NCI-H1105 (cell line): ENCODE measurements around the gene CCDC106.

Experiments
- DNase-seq: peaks from one replicate; lab custom pipeline; 2025; lab: John Stamatoyannopoulos, UW

CCDC106 gene

DNA sequence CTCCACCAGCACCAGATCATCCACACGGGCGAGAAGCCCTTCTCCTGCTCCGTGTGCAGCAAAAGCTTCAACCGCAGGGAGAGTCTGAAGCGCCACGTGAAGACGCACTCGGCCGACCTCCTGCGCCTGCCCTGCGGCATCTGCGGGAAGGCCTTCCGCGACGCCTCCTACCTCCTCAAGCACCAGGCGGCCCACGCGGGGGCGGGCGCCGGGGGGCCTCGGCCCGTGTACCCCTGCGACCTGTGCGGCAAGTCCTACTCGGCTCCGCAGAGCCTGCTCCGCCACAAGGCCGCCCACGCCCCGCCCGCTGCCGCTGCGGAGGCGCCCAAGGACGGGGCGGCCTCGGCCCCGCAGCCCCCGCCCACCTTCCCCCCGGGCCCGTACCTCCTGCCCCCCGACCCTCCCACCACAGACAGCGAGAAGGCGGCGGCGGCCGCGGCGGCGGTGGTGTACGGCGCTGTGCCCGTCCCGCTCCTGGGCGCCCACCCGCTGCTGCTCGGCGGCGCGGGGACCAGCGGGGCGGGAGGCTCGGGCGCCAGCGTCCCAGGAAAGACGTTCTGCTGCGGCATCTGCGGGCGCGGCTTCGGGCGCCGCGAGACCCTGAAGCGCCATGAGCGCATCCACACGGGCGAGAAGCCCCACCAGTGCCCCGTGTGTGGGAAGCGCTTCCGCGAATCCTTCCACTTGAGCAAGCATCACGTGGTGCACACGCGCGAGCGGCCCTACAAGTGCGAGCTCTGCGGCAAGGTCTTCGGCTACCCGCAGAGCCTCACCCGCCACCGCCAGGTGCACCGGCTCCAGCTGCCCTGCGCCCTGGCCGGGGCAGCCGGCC is 33.1 kb upstream of the CCDC106 start:
- DNase-seq: no peak

DNA sequence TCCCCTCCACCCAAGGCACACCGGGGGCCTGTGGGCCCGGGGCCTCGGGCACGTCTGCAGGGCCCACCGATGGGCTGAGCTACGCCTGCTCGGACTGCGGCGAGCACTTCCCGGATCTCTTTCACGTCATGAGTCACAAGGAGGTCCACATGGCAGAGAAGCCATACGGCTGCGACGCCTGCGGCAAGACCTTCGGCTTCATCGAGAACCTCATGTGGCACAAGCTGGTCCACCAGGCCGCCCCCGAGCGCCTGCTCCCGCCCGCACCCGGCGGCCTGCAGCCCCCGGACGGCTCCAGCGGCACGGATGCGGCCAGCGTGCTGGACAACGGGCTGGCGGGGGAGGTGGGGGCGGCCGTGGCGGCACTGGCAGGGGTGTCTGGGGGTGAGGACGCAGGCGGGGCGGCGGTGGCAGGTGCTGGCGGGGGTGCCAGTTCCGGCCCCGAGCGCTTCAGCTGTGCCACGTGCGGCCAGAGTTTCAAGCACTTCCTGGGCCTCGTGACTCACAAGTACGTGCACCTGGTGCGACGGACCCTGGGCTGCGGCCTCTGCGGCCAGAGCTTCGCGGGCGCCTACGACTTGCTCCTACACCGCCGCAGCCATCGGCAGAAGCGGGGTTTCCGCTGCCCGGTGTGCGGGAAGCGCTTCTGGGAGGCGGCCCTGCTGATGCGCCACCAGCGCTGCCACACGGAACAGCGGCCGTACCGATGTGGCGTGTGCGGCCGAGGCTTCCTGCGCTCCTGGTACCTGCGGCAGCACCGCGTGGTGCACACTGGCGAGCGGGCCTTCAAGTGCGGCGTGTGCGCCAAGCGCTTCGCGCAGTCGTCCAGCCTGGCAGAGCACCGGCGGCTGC is 32.2 kb upstream of the CCDC106 start:
- no peak for DNase-seq

DNA sequence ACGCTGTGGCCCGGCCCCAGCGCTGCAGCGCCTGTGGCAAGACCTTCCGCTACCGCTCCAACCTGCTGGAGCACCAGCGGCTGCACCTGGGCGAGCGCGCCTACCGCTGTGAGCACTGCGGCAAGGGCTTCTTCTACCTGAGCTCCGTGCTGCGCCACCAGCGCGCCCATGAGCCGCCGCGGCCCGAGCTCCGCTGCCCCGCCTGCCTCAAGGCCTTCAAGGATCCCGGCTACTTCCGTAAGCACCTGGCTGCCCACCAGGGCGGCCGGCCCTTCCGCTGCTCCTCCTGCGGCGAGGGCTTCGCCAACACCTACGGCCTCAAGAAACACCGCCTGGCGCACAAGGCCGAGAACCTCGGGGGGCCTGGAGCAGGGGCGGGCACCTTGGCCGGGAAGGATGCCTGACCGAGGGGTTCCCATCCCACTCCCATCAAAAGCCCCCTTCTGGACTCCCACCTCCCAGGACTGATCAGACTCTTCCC is 31.6 kb upstream of the CCDC106 start:
- DNase-seq: no peak

DNA sequence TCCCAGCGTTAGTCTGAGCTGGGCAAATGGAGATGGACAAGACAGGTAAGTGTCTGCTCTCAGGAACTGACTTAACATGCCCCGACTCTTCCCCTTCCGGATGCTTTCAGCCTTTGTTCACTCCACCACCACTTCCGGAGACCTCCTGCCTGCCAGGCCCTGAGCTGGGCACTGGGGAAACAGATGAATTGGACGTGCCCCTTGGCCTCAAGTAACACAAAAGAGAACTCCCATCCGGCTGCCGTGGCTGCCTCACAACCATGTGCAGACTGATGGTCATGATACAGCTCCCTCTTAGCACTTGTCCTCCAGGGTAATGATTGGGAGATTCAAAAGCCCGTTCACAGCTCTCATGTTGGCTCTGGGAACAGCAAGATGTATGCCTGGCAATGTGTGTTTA is 30.6 kb upstream of the CCDC106 start:
- DNase-seq: no peak

DNA sequence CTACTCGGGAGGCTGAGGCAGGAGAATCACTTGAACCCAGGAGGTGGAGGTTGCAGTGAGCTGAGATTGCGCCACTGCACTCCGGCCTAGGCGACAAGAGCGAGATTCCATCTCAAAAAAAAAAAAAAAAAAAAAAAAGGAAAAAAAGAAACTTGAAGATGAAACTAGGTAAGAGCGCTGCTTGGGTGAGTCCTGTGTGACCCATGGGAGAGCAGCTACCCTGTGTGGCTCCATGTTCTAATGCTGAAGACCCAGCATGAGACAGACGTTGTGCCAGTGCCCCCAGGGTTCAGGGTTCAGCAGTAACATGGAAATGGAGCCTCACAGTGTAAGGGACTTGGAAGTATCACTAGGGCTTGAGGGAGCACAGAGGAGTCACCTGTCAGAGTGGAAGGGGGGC is 29.6 kb upstream of the CCDC106 start:
- no peak for DNase-seq

DNA sequence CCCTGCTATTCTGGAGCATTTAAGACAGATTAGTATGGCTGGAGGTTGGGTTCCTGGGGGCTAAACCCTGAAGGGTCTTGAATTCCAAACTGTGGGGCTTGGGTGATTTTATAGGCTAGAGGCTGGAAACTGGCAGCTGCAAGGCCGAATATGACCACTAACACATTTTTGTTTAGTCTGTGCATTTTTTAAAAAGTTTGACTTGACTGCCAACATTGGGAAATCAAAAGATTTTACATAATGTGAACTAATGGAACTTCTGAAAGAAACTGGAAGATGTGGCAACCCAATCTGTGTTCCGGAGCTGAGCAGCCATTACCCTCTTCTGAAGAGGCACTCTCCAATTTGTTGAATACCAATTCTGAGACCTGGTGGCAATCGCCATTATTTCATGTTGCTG is 28.7 kb upstream of the CCDC106 start:
- no peak for DNase-seq

DNA sequence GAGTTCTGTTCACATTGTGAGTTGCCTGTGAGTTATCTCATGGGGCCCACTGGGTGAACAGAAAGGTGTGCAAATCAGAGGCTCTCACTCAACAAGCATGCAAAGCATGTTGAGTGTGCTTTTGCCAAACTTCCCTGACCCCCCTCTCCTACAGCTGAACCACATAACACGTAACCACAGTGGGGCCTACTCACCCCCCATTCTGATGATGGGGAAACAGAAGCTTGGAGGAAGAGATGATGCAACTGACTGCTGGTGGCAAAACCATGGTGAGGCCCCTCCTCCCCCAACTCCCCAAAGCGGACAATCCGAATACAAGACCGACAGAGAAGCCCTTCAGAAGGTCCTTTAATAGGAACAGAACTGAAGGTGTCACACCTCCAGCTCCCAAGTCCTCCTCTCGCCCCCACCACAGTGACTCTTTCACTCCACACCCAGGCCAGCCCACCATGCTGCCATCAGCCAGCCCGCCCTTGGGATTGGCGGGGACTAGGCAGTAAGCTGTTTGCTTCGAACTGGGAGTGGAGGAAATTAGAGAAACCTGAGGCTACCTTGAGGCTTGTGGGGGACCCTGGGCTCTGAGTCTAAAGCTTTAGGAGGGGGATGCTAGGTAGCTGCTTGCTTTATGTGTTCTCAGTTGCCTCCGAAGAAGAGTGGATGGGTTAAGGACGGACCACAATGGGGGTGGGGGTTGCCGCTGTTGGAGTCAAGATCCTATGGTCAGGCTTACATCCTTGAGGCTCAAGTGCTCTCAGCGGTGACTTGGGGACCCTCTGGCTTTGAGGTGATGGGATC is 27.4 kb upstream of the CCDC106 start:
- no peak for DNase-seq

DNA sequence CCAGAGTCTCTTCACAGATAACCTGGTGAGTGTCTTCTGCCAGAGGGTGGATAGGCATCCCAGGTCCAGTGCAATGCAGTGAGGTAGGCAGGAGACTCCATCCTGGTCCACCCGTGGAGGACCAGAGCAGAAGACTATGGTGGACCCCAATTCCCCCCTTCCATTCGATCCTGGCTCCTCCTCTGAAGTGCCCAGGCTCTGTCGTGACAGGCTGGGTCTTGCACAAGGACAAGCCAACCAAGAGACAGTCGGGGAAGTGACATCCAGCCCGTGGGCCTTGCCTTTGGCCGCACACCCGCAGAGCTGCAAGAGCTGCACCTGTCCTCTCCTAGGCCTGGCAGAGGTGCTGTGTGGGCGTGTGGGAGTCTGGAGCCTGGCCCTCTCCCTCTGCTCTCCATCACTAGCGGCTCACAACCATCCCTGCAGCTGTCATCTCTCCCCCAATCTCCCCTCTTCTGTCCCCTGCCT is 26.8 kb upstream of the CCDC106 start:
- DNase-seq: no peak

DNA sequence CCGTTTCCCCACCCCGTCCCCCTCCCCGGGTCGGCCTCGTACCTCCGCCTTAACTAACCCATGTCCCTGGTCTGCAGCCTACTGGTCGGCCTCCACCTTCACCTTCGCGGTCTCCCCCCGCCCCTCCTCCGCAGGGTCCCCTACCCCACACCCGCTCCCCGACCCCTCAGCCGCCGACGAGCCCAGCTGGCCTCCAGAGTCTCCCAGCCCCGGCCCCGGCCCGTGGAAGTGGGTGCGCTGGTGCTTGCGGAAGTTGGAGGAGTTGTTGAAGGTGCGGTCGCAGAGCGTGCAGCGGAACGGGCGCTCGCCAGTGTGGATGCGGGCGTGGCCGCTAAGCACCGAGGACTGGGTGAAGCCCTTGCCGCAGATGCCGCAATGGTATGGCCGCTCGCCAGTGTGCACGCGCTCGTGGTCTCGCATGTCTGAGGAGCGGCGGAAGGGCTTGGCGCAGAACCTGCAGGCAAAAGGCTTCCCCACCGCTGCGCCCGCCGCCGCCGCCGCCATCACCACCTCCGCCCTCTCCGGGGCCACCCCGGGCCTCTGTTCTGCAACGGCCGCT is 26.3 kb upstream of the CCDC106 start:
- DNase-seq: no peak

DNA sequence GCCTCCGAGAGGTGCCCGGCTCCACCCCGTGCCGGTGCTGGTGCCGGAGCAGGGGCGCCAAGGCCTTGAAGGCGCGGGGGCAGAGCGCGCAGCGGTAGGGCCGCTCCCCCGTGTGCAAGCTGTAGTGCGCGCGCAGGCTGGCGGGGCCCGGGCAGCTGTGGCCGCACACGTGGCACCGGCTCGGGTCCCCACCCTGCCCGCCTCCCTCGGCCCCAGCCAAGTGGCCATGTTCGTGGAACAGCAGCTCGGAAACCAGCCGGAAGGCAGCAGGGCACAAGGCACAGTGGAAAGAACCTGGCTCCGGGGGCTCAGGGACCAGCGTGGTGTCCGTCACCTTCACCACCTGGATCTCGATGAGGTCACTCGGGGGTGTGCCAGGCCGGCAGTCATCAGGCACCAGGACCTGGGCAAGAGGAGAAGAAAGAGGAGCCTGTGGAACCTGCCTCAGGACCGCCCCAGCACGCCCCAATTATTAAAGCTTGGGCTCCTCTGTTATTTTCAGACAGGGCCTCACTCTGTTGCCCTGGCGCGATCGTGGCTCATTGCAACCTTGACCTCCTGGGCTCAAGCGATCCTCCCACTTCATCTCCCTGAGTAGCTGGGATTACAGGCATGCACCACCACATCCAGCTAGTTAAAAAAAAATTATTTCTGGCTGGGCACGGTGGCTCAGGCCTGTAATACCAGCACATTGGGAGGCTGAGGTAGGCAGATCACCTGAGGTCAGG is 25.6 kb upstream of the CCDC106 start:
- no peak for DNase-seq

DNA sequence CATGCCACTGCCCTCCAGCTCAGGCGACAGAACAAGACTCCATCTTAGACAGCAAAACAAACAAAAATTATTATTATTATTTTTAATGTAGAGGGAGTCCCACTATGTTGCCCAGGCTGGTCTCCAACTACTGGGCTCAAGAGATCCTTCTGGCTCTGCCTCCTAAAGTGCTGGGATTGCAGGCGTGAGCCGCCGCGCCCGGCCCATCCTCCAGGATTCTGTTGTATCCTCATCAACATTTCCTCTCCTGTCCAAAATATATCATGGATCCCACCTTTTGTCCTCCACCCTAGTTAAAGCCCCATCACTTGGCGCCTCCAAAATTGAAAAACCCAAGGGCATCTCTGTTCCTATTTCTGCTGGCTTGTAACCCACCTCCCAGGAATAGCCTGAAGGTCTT is 24.9 kb upstream of the CCDC106 start:
- DNase-seq: no peak

DNA sequence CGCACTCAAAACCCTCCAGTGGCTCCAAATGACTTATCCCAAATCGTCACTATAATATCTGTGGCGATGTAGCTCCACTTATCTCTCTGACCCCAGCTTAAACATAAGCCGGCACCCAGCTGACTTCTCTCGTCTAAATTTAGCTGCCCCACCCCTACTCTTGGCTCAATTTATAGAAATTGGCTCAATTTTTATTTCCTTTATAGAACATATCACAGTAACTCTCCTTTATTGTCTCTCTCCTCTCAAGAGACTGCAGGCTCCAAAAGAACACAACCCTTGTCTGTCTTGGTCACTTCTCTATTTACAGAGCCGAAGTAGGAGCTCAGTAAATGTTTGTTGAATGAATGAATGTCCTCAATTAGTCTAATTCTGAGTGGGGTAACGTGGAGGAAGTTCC is 24.5 kb upstream of the CCDC106 start:
- no peak for DNase-seq

DNA sequence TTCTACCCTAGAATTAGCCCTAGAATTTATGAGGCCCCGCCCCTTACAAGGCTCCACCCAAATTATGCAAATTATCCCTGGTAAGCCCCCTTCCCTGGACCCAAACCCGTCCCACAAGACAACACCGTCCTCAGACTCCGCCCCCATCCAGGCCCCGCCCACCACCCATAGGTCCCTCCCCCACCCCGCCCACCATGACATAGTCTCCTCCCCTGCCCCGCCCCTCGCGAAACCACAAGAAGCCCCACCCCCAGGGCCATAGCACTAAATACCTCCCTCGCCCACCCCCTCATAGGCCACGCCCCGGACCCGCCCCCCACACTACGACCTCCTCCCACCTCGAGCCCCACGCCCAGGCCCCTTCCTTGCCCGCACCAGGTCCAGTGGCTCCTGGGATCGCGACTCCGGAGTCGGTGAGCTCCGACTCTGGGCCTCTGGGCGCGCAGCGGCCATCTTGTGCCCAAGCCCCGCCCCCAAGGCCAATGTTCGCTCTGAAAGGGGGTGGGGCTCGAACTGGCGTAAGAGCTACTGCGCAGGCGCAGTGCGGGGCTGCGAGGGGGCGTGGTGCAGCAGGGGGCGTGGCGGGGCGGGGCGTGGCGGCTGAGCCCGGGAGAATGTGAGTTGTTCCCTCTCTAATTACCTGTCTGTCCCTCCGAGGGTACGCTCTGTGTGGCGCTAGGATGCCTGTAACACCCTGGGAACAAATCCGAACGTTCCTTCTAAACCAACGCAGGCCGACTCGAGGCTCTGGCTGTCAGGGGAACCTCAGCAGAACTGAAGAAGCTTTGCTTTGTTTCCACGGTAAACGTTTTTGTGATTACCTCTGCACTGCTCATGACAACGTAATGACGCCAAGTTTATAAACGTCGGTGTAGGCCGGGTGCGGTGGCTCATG is 23.7 kb upstream of the CCDC106 start, which contains the start of gene ZNF784:
Gene ZNF784, minus strand, starts transcription at position 458 of the 895 bp plus-strand sequence. Its CDS starts 5 bp downstream, at position 453.
- peak; percentile 97 for DNase-seq

DNA sequence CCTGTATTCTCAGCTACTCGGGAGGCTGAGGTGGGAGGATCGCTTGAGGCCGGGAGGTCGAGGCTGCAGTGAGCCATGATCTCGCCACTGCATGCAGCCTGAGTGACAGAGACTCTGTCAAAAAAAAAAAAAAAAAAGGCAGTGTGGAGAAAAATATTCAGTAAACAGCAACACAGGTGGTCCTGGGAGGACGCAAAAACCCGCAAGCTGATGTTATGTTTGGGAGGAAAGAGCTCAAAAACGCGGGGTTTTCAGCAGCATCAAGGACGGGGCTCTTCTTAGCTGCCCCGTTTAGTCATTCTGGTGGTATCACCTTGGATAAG is 23.0 kb upstream of the CCDC106 start:
- no peak for DNase-seq

DNA sequence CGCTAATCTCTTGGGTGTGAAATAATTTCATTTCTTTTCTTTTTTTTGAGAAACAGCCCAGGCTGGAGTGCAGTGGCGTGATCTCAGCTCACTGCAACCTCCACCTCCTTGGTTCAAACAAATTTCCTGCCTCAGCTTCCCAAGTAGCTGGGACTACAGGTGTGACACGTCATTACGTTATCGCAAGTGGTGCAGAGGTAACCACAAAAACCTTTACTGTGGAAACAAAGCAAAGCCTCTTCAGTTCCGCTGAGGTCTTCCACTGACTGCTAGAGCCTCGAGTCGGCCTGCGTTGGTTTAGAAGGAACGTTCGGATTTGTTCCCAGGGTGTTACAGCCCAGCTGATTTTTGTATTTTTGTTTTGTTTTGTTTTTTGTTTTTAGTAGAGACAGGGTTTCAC is 21.7 kb upstream of the CCDC106 start:
- DNase-seq: no peak

DNA sequence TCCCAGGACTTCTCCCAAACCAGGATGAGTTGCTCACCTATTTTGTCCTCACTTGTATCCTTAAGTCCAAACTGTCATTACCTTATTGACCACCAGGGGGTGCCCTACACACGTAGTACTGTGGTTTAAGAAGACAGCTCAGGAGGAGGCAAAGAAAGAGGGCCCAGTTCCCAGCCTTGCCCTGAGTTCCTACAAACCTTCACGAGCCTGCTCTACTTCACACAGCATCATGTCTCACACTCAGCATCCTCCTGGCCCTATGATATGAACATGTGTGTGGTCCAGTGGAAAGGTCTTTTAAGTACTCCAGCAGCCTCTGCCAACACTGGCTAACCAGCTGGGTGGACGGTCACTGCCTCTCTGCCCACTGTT is 15.6 kb upstream of the CCDC106 start:
- DNase-seq: peak; percentile 90

DNA sequence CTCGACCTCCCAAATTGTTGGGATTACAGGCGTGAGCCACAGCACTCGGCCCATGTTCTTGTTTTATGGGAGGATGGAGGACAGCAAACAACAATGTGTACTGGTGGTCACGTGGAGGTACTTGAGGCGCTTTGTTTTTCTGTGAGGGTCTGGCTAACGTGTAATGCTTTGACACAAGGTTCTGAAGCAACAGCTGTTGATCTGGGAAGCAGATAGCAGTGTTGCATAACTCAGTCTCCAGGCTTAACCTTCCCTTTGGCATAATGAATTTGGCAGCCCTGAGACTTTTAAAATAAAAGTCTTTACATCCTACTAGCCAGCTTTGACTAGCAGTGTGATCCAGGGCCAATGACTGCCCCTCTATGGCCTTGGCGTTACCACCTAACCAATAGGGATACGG is 14.2 kb upstream of the CCDC106 start:
- DNase-seq: no peak

DNA sequence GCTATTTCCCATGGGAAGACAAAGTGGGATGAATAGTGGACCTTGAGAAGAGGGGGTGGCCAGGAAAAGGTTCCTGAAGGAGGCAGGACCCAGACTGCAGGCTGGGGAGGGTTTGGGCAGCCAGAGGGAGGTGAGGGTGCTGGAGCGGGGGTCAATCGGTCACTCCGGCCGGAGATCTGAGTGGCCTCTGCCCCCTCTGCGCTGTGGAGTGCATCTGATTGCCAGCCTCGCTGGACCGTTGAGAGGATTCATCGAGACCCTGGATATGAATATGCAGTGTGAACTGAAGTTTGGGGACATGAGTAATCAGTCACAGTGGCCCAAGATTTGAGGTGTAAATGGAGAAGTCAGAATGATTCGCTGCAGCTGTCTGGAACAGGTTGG is 12.7 kb upstream of the CCDC106 start:
- DNase-seq: no peak

DNA sequence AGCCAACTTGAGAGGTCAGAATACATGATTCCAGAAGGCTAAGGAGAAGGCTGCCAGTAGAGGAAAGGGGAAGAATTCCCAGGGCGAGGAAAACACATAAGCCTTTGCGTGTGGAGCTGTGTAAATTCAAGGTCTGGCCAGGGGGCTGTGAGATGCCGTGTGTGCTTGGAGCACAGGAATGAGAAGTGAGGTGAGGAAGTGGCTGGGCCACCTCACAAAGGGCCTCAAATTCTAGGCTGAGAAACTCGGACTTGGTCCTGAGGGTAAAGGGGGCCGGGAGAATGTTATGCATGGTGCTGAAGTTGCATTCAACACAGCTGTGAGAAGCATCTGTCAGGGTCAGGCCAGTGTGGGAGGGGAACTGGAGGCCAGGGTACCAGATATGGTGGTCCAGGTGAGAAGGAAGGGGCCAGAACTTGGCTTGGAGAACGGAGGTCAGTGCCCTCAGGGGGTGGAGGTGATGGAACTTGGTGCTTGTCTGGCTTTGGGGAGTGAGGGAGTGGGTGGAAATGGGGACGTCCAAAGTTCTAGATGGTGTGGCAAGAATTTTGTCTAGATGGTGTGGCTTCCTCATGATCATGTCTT is 12.1 kb upstream of the CCDC106 start:
- DNase-seq: no peak

DNA sequence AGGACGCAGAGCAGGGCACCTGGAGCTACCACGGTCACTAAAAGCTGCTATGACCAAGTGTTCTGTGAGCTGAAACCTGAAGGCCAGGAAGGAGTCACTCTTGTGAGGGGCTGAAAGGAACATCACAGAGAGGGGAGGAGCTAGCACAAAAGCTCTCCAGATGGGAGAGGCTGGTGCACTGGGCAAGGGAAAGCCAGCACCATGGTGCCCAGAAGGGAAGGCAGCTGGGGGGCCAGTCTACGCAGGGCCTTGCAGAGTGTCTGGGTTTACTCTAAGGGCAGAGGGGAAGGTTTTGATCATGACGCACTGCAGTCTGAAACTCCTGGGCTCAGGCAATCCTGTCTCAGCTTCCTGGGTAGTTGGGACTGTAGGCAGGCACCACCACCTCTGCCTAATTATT is 11.3 kb upstream of the CCDC106 start:
- DNase-seq: no peak
